Activated CD4-positive, alpha-beta T cell treated with anti-CD3 and anti-CD28 coated beads, Interleukin-2, Interleukin-6, amounts not matched to agents 100 ng/mL and 50 ng/mL, durations not matched to agents 16 hours and 8 hours (primary cell): ENCODE data around the gene PRKCA.

Experiments used
- DNase-seq: peaks from one replicate; pipeline ENCODE4 v3.0.0-alpha.2; 2020

The PRKCA gene

DNA sequence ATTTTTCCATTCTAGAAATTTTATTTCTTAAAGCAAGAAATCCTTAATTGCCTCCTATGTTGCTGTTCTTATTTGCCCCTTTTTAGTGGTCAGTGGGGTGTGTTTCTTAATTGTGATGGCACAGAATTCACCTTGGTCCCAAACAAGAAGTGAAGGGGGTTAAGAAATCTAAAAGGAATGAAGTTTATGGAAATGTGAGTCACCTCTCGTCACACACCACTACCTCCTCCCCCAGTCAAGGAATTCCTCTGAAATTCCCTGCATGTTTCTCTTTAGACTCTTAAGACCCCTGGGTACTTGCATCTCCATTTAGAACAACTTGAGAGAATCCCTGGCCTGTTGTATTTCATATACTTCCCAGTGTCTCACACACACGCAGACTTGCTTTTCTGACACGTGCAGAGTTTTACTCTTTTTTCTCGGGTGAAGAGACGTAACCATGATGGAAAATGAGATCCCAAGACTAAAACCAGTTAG lies 247.4 kb downstream of the PRKCA start:
- DNase-seq, result no peak

DNA sequence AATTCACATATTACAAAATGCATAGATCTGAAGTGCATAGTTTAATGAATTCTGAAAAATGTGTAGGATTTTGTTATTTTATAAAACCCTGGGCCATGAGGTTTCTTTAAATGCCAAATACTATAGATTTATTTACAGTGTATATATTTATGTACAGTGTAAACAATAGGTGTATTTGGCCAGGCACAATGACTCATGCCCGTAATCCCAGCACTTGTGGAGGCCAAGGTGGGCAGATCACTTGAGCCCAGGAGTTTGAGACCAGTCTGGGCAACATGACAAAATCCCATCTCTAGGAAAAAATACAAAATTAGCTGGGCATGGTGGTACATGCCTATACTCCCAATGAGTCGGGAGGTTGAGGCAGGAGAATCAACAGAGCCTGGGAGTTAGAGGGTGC lies 249.4 kb downstream of the PRKCA start:
- DNase-seq, result no peak

DNA sequence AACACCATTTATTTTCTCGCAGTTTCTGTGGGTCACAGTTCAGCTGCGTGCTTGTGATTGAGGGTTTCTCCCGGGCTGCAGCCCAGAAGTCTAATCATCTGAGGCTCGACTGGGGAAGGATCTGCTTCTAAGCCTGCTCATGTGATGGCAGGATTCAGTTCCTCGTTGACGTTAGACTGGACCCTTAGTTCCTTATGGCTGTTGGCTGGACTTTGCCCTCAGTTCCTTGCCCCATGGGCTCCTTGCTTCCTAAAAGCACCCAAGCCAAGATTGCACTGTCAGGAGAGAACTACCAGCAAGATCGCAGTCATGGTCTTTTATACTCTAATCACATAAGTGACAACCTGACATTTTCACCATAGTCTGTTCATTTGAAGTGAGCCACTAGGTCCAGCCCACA lies 250.0 kb downstream of the PRKCA start:
- DNase-seq, result no peak

DNA sequence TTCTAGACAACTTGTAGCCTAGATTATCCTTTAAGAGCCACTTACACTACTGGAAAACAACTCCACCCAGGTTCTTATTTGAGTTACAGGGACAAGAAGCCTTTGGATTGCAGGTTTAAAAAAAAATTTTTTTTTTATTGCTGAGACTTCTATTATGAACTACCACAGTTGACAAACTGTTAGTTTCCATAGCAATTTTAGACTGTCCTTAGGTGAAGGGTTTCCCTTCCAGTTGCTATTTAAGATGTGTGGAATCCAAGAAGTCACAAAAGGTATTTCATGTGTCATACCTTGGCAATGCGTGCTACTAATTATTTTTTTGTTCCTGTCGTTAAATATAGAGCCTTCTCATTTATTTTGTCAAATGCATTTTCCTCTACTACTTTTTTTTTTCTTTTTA lies 253.2 kb downstream of the PRKCA start:
- DNase-seq, result no peak

DNA sequence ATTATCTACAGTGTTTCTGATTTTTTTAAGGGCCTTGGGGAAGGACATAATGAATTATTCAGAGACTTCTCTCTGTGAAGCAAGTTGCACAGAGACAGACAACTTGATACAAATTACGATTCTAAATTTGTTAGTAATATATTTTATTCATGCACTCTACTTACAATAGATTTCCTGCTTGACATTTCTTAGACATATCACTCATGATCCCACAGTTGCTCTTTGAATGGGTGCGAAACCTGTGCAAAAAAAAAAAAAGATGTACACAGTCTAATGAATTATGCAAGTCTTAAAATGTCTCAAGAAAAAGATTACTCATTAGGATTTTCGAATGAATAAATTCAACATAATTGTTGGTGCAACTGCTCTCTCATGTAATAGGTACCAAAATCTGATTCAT lies 254.8 kb downstream of the PRKCA start:
- no peak for DNase-seq

DNA sequence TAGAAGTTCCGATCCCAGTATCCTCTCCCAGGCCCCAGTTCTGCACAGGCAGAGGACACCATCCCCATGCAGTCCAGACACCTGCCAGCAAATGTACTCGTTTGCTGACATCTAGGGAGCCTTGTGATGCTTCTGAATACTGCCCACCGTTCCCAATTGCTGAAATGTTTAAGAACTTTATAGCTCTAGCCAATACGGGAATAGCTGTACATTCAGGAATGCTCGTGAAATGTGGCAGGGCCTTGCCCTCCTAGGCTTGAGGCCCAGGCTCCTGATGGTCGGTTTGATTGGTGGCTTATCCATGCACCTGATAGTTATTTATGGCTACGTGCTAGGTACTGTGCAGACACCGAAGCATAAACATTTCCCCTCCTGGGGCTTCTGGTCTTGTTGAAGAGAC lies 255.5 kb downstream of the PRKCA start:
- DNase-seq, result no peak

DNA sequence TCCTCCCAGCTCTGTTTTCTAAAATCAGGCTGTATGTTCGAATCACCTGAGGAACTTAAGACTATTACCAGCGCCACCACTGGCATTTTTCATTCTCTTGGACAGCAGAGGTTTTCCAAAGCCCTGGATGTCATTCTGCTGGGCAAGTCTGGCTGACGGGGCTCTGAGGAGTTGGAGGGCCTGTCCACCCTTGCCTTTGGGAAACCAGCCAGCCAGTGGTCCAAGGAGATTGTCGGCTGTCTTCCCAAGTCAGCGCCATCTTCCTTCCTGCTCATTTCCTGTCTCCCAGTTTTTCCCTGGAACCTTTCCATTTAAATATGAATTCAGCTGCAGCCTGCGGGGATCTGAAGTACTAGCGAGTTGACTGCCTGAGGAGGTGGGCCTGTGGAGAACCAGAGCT lies 258.3 kb downstream of the PRKCA start:
- DNase-seq, result no peak

DNA sequence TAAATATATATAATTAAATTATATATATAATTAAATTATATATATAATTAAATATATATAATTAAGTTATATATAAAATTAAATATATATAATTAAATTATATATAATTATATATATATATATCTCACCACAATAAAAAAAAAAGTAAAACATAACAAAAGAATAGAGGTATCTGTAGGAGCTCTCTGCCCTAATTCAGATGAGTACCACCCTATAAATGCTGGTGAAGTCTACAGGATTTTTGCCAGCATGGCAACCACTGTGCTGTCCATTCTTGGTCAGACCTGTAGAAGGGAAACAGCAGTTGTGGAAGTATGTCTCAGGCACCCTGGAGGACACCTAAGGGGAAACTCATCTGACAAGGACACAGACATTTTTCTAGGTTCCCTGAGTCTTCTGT lies 259.7 kb downstream of the PRKCA start:
- no peak for DNase-seq

DNA sequence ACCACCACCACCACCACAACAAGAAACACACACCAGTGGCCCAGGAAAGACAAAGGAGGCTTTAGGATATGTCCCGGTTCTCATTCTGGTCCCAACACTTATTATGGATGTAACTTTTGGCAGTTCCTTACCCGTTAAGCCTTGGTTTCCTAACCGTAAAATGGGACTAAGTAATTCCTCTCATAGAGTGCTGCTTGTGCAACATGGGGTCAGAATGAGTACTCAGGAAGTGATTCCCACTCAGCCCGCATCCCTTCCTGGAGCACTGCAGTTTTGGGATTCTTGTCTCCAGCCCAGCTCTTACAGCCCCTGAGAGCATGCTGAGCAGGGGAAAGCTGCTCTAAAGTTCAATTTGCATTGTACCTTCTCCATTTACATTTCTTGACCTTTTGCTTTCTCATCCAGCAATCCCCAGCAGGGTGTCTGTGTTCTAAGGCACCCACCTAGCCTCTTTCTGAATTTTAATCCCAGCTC lies 262.6 kb downstream of the PRKCA start:
- DNase-seq, result no peak

DNA sequence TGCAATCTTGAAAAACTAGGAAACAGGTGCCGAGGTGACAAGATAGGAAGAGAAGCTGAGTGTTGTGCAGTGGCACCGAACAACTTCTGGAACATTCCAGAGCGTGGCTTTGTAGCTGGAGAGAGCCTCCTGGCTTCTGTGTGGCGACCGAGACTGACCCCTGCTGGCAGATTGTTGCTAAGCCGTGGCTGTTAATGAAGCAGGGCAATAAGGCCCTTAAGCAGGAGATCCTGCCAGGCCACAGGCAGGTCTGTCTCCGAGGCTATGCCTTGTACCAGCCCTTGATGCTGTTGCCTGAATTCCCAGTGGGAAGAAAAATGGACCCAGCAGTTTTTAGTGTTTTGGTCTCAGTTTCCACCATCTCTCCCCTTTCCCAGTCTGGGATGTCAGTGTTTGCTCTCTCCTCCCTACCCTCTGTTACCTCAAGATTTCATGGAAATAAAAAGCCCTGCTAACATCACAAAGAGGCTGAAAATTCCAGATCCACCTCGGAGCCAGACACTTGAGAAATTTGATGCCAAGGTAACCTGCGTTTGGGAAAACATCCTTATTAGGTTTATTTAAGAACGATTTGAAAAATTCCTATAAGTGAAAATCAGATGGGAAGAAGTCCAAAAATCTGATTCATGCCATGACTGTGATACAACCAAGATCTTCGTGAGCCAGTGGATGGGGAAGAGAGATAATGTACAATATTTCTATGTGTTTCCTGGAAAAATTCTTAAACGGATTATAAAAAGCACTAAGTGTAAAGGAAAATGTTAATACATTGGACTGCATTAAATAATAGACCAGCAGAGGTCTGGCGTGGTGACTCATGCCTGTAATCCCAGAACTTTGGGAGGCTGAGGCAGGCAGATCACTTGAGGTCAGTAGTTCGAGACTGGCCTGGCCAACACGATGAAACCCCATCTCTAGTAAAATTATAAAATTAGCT lies 265.1 kb downstream of the PRKCA start:
- peak; percentile 87 for DNase-seq

DNA sequence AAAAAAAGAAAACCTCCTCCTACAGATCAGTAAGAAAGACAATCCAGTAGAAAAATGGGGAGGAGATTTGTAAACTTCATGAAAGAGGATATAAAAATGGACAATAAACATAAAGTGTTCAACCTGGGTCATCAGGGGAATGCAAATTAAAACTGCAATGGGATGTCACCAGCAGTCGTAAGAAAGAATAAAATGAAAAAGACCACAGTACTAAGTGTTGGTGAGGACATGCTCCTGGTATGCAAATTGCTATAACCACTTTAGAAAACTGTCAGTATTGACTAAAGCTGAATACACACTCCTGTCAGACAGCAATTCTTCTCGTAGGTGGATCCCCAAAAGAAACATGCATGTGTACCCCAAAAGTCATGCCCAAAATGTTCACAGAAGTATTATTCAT lies 267.2 kb downstream of the PRKCA start:
- no peak for DNase-seq

DNA sequence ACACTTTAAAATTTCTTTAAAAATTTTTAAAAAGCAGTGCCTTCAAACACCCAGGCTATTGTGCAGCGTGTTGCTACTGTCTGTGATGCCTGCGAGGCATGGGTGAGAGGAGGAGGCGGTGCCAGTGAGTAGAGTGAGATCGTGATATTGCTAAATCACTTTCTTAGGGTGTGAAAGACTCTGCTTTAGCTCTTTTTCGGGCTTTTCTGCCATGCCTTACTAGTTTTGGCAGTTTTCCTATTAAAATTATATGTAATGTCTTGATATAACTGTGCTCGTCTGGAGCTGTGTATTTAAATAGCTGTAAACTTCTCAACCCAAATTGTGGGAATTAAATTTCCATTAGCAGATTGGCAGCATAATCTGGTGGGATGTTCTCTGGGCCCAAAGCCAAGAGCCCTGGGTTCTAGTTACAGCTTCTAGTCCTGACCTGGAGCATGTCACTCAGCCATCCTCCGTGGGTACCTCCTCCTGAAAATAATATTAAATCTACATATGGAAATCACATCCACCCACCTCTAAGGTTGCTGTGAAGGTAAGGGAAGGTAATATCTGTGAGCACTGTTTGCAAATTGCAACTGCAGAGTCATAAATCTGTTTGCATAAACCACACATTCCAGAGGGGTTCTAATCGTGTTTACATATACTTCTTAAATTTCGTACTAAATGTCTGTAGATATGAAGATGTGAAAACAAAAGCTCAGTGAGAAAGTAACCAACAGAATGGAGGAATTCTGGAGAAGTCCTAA lies 268.2 kb downstream of the PRKCA start:
- no peak for DNase-seq

DNA sequence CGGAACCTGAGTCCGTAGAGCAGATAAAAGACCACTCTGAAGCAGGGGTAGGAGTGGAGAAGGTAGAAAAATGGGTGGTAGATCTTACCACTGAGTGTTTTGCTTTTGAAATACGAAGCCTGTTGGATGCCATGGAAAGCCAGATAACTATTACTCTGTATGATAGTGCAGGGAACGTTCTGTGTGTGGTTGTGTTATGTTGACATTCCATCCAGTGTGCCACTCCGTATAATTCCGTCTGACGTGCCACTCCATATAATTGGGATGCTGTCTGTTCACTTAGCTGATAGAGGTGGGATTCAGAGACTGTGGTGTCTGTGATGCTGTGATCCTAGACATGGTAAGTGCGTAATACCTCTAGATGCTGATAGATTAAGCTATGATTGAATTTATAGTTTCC lies 269.3 kb downstream of the PRKCA start:
- DNase-seq, result no peak

DNA sequence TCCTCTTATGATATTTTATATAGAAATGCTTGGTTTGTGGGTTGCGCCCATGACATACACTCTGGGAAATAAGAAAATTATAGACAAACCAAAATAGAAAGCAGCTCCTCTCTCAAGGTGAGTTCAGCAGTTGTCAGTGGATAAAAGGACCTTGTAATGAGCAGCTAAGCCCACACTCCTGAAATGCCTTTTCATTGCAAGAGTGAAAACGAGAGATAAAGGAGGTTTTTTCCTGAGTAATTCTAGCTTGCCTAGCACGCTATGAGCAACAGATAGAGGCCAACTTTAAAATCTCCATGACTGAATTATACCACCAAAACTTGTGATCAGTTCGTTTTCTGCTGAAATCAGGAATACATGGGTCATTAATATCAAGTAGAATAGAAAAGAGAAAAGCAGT lies 270.7 kb downstream of the PRKCA start:
- DNase-seq, result peak; percentile 22

DNA sequence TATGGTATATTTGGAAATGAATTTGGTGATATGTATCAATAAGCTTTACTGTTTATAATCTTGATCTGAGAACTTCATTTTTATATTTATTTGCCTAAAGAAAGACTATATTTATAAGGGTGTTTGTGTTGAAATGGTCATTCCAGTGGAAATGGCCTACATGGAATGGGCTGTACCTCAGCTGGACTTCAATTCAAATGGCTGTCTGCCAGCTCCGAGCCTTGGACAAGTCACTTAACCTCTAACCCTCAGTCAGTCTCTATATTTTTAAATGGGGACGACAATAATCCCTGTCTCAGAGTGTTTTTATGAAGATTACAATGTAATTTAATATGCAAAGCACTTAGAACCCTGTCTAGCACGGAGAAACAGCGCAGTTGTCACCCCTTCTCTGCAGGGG lies 271.7 kb downstream of the PRKCA start:
- DNase-seq, result no peak

DNA sequence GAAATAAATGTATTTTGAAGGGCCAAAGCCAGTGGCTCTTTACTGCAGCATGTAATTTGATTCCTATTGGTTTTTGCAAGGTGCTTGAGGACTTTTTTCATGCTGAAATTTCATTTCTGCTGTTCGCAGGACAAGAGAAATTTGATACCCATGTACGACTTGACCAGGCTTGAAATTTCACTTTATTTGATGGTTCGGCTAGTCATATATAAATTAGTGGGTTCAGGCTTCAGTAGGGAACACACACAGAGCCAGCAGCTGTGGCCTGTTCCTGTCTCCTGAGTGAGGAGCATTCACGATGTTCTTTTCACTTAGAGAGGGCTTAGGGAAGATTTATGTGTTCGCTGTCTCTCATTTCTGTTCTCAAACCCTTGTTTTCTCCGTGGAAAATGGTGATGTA lies 274.1 kb downstream of the PRKCA start:
- DNase-seq, result no peak

DNA sequence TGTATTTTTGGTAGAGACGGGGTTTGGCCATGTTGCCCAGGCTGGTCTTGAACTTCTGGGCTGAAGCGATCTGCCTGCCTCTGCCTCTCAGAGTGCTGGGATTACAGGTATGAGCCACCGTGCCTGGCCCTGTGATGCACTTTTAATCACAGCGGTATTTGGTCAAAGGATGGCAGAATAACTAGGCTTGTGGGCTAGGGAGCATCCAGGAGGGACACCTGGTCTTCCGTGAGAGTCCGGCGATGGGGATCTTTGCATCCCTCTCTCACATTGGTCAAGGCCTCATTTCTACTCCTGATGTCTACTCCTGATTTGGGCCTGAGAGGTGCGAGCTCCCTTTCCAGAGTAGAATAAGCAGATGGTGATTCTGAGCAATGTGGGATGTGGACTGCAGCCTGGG lies 274.6 kb downstream of the PRKCA start:
- DNase-seq, result no peak

DNA sequence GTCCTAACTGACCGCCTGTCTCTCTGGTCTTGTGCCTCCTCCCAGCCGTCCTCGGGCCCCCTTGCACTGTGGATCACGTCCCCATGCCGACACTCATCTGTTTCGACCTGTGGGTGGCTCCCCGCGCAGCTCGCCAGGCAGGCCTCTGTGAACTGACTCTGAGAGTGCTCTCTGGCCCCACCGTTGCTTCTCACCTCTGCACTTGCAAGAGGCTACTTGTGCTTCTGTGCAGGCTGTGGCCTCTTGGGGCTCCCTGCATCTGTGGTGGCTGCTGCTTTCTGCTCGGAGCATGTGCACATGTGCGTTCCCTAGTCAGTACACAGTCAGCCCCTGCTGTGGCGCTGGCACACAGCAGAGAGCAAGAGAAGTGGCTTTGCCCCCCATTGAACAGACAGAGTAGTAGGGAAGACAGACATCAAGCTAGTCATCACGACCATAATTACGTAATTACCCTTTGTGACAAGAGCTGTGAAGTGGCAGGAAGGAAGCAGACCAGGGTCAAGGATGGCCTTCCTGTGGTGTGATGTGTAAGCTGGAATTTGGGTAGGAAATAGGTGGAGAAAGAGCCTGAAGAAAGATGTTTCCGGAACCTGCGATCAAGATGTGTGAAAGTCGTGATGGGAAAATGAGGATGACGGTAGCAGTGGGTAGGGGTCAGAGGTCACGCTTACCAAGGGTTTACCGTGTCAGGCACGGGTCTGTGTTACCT lies 276.5 kb downstream of the PRKCA start:
- no peak for DNase-seq

DNA sequence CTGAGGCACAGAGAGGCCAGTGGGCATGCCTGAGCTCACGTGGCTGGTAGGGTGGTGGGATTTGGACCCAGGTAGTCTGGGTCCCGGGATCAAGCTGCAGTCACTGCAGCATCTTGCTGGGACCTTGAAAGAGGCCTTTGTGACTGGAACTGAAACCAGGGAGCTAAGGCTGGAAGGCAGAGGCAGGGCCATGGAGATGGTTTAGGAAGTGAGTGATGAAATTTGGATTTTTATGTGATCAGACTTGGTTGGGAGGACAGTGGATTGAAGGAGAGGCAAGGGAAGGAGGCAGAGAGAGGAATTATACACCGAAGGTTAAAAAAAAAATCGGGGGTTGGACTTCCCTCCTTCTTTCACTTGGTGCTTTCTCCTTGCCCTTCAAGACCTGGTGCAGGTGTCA lies 277.1 kb downstream of the PRKCA start:
- DNase-seq, result no peak

DNA sequence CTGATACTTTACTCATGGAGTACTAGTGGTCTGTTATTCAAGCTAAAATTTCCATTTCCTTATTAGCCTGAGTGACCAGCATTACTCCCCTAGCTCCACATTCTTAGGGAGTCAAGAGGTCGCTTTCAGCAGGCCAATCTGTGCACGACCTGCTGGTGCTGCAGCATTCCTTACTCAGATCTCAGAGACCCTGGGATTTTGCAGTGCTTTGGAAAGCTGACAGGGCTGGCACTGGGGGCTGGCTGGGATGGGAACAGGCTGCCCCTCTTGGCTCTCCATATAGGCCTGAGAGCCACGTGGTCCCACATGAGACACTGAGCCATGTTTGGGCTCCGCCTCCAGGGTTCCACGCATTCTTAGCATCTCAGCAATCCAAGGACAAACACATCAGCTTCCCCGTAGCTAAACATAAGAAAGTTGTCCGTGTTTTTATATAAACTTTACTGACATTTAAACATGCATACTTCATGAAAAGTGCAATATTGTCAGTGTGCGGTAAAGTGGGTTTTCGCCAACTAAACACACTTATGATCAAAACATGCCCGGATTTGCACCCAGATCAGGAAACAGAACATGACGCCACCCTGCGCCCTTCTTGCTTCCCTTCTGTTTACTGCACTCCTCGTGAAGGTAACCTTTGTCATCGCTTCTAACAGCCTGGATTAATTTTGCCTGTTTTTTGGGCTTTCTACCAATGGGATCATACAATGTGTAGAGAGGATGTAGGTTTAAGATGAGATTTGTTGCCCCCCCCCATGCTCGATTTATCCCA lies 278.0 kb downstream of the PRKCA start:
- DNase-seq, result no peak

DNA sequence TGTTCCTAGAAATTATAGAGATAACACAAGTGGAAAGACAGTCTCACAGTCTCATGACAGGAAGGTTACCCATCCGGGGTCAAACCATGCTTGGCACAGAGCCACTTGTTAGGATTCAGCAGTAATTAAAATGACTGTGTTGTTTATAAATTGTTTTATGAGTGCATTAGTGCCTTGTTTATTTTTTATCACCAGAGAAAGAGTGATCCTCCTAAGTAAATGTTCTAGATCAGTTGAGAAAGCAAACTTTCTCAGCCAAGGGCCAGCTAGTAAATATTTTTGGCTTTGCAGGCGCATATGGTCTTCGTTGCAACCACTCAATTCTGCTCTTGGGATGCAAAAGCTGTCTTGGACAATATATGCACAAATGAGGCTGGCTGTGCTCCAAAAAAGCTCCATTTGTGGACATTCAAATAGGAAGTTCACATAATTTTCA lies 278.6 kb downstream of the PRKCA start:
- DNase-seq, result no peak

DNA sequence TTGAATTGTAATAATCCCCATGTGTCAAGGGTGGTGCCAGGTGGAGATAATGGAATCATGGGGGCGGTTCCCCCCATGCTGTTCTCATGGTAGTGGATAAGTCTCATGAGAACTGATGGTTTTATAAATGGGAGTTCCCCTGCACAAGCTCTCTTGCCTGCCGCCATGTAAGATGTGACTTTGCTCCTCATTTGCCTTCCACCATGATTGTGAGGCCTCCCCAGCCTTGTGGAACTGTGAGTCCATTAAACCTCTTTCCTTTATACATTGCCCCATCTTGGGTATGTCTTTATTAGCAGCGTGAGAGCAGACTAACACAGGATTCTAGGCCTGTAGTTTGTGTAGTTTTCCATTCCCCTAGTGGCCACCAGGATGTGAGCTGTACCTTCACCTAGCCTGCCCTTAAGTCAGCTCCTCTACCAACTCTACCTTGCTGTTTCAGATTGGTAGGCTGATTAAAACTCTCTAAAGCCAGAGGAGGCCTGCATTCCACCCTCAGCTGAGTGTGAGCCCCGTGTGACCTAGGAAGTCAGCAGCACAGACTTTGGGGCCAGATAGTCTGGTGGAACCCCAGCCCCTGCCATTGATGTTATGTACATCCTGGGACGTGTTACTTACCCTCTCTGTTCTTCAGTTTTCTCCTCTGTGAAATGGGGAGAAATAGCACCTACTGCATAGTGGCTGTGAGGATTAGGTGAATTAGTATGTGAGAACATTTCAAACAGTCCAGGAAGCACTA lies 280.1 kb downstream of the PRKCA start:
- no peak for DNase-seq
